C4-2B (cell line): ENCODE measurements around the gene TFPI.

Experiments
- H3K27ac ChIP-seq: fragments of 450-650 bp; 2 replicates; pipeline ENCODE4 v1.5.1; 2017
- CTCF ChIP-seq: fragments of 450-650 bp; conservative IDR thresholded peaks from 2 replicates; pipeline ENCODE4 v1.5.1; 2017; ENCODE audit warnings: mild to moderate bottlenecking
- ZFX ChIP-seq: fragments of 450-650 bp; IDR thresholded peaks from 2 replicates; pipeline ENCODE4 v1.6.1; 2017

The TFPI gene

GRCh38 chr2:187431911-187432310 lies 122.3 kb downstream of the TFPI start:
- TF ChIP-seq ZFX: no peak
- TF ChIP-seq CTCF: no peak
- H3K27ac ChIP-seq: no peak overlapping the region

- H3K27ac ChIP-seq: no peak overlapping the region
- no peak for TF ChIP-seq ZFX
- no peak for TF ChIP-seq CTCF
Observed at GRCh38 chr2:187429989-187430388, 124.2 kb downstream of the TFPI start.

GRCh38 chr2:187424146-187424545 lies 130.1 kb downstream of the TFPI start:
- no peak overlapping the region for H3K27ac ChIP-seq
- TF ChIP-seq ZFX: no peak

GRCh38 chr2:187422282-187422681 lies 132.0 kb downstream of the TFPI start:
- no peak overlapping the region for H3K27ac ChIP-seq
- TF ChIP-seq CTCF (no peak), ZFX (no peak)

- no peak overlapping the region for H3K27ac ChIP-seq
- TF ChIP-seq CTCF (no peak), ZFX (no peak)
Observed at GRCh38 chr2:187421519-187421918, 132.7 kb downstream of the TFPI start.

GRCh38 chr2:187419808-187420207 lies 134.4 kb downstream of the TFPI start:
- no peak for TF ChIP-seq ZFX
- H3K27ac ChIP-seq: no peak overlapping the region

GRCh38 chr2:187415449-187415848 lies 138.8 kb downstream of the TFPI start:
- no peak overlapping the region for H3K27ac ChIP-seq
- TF ChIP-seq ZFX: no peak
- TF ChIP-seq CTCF: no peak
